ENCODE measurements around the gene DCANP1. TPM values are rescaled to one million over a fixed set of nuclear protein-coding genes. Genes with fewer than 3 reads are reported as not detected.
A peak's percentile ranks its signal among the peaks of the same experiment; 100 is the strongest.

Gene DCANP1
- polyA plus RNA-seq, 5 donors: 0.08 to 0.19 (median 0.18) TPM

DNA sequence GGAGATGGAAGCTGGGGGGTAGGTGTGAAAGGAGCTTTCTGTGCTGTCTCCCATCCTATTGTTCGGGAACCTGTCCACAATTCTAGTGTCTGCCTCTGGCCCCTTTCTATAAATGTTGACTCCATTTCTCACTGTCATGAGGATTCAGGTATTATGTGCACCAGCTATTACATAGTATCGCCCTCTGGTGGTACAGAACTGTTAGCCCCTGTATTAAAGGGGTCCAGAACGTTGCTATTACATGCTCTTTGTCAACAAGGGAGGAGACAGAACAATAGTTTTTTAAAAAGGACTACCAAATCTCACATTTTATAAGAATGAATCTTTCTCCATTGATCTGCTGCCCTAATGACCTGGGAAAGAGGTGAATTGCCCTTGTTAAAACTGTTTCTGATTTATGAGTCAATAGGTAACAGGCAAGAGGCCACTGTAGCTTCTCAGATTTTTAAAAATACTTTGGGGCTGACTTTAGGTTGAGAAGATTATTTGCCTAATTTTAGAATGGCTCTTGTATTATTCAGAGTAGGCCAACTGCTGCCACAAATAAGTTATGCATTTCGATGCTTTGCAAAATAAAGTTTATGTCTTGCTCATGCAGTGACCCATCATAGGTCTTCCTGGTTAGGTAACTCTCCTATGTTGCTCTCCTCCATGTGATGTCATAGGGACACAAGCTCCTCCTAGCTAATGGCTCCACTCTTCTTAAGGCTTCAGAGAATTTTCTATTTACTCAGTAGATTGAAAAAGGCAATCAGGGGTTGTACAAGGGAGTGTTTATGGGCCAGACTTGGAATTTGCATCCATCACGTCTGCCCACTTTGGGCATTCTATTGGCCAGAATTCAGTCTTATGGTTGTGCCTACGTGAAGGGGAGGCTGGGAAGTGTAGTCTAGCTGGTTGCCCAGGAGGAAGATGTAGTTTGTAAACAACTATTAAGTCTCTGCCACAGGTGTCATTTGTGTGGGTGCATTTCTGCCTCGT lies 20.8 kb downstream of the DCANP1 start:
- DNase-seq: no peak

DNA sequence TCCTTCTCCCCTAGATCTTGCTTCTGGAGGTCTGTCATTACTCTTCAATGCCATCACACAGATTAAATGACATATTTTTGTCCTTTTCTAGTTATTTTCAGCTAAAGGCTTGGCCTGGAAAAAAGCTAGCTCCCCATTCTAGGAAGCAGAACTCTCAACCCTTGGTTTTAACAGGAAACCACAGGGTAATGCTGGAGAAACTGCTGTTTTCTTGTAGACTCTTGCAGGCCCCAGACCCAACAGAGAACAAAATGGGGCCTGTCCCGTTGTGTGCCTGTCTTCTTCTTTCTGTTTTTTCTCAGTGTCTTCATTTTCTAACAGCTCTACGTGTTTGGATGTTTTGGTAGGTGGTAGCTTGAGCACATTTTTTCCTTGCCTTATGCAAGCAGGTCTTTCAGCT lies 21.5 kb downstream of the DCANP1 start:
- no peak for DNase-seq

DNA sequence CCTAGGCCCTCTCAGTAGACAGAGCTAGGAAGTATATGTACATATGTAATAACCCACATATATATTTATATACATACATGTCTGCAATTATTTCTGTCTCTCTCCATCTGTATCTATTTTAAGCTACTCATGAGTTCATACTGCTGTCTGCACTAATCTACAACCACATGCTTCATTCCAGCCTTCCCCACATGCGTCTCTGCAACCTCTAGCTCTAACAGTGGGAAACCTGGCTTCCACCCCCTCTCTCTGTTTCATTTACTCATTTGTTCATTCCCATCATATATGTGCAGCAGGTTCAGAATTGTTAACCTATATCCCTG lies 23.3 kb downstream of the DCANP1 start:
- DNase-seq: no peak

DNA sequence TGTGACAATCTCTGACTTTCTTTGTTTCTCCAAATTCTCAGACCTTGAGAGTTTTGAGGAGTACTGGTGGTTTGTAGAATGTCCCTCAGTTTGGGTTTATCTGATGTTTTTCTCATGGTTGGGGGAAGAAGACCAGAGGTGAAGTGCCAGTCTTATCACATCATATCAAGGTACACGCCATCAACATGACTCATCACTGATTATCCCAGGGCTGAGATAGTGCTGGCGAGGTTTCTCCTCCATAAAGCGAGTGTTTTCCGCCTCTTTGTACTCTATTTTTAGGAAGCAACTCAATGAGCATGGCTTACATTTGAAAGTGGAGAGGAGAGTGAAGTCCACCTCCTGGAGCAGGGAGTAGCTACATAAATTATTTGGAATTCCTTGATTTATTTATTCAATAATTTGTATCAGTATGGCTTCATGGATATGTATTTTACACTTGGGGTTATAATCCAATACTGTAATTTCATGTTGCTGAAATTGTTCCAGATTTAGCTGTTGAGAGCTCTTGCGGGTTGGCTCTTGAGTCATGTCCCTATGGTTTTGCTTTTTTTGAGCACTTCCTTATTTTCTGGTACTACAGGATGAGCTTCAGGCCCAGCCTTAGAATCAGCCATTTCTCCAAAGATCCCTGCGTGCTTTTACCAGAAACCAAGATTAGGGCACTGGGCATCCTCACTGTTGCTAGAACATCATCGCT lies 23.9 kb downstream of the DCANP1 start:
- DNase-seq: no peak

DNA sequence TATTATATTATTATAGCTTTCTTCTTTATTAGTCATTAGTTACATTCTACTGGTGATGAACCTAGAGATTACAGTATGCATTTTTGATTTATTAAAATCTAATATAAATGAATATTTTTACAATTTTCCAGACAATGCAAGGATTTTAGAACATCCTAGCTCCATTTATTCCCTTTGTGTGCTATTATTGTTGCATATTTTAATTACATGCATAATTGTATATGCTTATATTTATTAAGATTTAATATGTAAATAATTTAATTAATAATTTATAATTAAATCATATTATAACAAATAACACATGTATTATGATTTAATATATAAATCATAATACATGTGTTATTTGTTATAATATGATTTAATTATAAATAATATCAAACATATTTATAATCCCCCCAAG lies 24.7 kb downstream of the DCANP1 start:
- no peak for DNase-seq

DNA sequence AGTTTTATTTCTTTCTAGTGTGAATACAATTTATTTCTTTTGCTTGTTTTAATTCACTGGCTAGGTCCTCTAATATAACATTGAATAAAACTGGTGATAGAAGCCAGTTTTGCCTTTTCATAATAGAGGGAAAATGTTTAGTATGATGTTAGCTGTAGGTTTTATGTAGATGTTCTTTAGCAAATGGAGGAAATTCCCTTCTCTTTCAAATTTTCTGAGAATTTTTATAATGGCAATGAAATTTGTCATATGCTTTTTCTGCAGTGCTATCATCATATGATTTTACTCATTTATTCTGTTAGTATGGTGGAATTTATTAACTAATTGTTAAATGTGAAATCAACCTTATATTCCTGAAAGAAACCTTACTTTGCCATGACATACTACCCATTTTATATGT lies 30.1 kb downstream of the DCANP1 start:
- no peak for DNase-seq

DNA sequence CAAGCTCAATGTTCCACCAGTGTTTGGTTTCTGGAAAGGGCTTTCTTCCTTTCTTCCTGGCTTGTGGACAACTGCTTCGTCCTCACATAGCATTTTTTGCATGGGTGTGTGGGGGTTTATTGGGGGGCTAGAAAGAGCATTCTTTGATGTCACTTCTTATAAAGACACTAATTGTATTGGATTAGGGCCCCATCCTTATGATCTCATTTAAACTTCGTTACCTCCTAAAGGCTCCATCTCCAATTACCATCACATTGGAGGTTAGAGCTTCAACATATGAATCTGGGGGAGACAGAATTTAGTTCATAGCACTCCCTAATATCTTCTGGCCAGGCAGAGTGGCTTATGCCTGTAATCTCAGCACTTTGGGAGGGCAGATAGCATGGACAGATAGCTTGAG lies 42.1 kb downstream of the DCANP1 start:
- no peak for DNase-seq

DNA sequence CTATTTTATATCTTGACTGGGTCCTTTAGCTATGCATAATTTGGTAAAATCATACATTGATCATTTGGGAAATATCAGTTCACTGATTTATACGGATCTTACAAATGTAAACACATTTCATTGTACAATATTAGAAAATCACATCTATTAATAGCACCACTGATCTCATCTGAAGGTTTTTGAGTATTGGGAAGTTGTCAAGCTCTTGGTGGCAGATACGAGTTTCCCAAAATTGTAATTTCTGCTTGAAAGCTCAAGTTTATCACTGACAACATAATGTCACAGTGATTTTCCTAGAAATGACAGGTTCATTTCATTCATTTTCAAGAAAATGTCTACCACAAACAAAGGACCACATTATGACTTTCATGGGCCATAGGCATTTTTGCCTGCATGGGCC lies 45.1 kb downstream of the DCANP1 start:
- DNase-seq: no peak

DNA sequence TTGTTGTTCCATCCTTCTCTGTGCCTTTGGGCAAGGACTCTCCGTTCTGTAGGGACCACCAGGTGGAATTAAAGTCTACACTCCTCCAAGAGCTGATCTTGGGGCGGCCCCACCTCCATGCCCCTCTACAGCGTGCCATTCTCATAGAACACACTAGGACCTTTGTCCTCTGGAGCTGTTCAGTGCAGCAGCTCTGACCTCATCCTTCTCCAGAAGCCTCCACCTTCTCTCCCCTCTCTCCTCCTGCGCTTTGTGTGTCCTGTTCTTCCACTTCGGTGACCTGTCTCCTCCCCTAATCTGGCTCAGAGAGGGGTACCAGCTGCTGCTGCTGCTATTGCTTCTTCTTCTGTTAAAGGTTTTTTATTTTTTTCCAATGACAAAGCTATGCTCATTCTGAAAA lies 46.3 kb downstream of the DCANP1 start:
- no peak for DNase-seq

DNA sequence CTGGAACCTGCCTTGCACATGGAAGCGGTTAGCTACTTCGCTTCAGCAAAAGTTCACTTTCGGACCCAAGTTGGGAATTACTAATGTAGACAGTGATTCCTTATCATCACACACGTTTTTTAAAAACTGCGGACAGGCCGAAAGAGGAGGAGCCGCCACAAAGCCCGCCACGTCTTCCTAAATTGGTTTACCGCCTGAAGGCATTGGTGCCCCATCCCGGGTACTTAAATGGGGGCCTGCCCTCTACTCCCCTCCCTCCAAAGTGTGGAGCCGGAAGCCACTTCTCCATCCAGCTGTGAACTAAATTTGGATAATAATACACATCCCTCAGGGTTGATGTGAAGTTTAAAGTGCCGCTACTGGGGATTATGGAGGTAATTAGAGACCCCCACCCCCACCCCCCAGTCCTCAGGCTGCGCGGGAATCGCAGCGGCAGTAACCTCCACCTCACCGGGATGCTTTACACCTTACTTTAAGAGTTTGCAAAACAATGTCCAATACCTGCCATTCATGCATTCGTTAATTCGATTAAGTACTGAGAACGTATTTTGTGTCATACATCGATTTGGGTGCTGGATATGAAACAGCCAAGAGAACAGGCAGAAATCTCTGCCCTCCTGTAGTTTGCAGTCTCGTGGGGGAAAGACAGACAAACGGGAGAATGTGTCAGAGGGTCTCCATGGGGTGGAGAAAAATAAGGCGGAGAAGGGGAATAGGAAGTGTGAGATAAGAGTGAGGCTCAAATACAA lies 47.2 kb downstream of the DCANP1 start:
- DNase-seq: peak in 1 of 2 donors; percentile 44

DNA sequence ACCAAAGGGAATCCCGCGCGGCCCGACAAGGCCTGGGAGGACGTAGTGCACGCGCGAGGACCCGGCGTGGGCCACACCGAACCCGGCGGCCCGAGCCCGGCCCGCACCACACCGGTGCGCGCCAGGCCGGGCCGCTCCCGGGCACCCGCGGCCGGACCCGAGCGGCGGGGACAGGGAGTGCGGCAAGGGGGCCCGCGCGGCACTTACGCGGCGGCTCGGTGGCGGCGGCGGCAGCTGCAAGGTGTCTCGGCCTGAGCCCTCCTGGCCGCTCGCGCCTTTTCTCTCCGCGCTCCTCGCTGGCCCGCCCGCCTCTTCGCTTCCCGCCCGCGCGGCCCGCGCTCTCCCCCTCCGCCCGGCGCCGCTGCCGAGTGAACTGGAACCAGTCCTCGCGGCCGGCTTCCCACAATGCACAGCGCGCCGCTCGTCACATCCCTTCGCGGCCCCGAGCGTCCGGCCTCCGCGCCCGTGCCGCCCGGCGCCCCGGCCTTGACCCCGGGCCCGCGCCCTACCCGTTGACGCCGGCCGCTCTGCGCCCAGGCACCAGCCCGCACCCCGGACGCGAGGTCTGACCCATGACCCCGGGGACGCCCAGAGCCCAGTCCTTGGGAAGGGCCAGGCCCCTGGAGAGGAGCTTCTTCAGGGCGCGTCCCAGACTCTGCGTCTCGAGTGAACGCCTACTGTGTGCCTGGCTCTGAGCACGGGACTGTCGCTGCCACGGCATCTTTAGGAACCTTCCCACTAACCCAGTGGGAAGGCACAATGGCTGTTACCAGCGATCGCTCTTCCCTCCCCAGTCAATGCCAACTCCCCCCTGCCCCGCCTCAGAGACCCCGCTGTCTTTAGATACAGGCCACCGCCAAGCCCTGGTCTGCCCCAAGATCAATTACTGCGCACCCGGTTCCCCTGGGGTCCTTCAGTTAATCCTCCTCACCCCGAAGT lies 48.0 kb downstream of the DCANP1 start, which contains the start of gene MACROH2A1:
TSS of gene MACROH2A1 (minus strand) at position 377 of the 939 bp plus-strand sequence. CDS start 10,138 bp downstream, outside the sequence.
- peak; percentile 83 to 86 for DNase-seq

DNA sequence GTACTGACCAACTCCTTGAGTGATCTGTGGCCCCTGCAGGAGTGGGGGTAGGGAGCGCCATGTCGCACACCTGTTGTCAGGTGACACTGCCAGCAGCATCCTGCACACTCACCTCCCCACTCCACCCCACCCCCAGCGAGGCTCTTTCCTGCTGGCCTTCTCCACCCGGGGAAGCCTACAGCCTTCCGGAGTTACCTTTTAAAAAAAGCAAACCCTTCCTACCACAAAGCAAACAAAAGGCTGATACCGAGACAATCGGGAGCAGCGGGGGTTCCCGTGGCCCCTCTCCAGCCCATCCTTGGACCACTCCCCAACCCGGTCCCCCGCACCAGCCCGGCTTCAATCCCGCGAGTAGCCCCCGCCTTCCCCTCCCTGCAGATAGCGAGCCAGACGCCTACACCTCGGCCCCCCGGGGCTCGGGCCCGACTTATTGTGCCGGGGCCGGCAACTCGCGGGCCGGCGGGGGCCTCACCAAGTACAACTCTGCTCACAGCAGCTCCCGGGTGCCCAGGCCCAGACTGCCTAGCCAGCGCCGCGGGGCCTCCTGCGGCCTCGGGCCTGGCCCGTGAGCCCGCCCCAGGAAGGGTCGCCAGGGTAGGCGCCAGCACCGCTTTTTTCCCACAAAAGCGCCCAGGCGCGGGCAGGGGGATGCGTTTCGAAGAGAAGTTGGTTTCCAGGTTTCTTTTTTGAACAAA lies 48.8 kb downstream of the DCANP1 start:
- peak in 1 of 2 donors; percentile 15 for DNase-seq

DNA sequence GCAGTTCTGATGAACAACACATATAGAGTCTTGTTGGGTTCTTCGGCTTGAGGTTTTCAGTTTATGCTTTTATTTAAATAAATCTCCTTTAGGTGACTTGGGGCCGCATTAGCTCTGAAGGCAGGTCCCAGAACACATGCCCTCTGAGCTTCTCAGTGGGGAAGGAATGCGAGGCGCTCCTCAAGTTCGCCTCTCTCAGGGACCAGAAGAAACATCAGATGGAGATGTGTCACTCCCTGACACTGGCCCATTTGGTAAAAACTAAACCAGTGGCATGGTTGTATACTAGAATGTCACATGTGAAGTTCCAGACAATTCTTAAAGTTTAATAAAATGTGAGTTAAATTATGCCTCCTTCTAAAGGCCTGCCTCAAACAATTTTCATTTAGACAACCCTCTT lies 50.1 kb downstream of the DCANP1 start:
- no peak for DNase-seq

DNA sequence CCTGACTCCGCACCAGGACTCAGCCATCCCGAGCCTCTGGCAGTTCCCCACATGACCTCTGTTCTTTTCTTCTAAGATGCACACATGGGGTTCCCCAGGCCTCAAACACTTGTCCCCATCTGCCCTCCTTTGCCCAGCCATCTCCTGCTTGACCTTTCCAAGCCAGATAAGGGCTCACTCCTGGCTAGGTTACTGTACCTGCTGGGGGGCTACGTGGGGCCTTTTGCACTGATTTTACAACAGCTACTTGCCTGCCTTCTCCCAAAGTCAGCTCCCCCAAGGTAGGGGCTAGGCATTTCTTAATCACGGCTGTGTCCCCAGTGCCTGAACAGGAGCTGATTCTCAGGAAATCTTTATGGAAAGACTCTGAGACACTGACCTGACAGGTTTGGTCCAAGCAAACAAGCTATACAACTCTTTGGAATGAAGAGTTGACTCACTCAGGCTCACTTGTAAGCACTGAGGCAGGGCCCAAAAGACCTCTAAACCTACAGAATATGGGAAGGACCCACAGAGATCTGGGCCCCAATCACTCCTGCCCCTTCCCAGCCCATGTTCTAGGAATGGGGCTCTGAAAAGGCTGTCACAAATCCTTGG lies 50.6 kb downstream of the DCANP1 start:
- no peak for DNase-seq

DNA sequence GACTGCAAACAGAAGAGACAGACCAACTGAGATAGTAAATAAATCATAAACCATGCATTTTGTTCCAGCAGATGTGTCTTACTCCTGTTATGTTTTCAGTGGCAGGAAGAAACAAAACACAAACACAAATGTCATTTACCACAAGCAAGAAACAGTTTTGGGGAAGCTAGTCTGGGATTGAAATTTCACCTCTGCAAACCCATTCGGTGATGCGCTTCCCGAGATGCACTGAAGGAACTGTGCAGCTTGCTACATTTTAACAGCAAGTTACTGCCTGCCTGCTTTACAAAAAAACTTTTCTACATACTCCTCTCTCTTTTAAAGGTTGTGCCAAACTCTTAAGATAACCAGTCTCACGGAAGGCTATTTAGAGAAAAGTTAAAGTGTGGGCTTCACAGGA lies 51.3 kb downstream of the DCANP1 start:
- DNase-seq: no peak

DNA sequence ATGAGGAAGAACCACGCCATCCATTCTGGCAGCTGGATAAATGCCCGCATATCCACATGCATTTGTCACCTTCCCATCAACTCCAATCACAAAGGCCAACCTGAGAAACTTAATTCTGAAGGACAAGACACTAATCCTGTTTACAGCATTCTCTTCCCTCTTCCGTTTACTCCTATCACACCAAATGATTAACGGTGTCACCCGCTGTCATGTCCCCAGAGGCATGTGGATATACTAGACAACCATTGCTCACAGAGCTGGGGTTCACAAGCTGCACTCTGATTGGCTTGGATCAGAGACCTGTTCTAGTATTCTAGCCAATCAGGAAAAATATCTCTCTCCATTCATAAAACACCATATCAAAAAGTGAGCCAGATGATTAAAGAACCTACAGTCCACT lies 51.7 kb downstream of the DCANP1 start:
- DNase-seq: no peak
